ENCODE data around the gene ANAPC2. TPM values are rescaled to one million over a fixed set of nuclear protein-coding genes. Genes with fewer than 3 reads are reported as not detected.

Gene ANAPC2
- total RNA-seq, 1 donor from 2014 or later, result 71.7 TPM

DNA sequence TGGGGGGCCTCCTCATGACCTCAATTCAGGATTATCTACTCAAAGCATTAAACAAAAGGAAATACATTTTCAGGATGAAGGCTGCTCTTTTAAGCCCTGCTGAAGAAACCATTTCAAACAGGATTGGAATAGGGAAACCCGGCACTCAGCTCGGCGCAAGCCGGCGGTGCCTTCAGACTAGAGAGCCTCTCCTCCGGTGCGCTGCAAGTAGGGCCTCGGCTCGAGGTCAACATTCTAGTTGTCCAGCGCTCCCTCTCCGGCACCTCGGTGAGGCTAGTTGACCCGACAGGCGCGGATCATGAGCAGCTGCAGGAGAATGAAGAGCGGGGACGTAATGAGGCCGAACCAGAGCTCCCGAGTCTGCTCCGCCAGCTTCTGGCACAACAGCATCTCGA lies 16.4 kb upstream of the ANAPC2 start:
- TF ChIP-seq CTCF (conservative IDR thresholded peaks at IDR 0.05), result no peak
- DNase-seq (ENCODE audit: low read depth, low spot score), result no peak
- Mint-ChIP-seq H3K36me3 (ENCODE audit: low read depth) (peaks cover 7% of the 10 kb centered on the region), H3K27me3 (ENCODE audit: low read depth) (no peaks in the 10 kb centered on the region), H3K4me3 (peak overlapping the region; percentile 94), H3K4me1 (peaks cover 42% of the 10 kb centered on the region), H3K27ac (ENCODE audit: unreplicated experiment) (peak overlapping the region; percentile 94), H3K9me3 (no peaks in the 10 kb centered on the region)

- H3K4me3 Mint-ChIP-seq, result peak overlapping the region; percentile 66
- peaks cover 7% of the 10 kb centered on the region for H3K36me3 Mint-ChIP-seq (ENCODE audit: low read depth)
Measured at GRCh38 chr9:137202966-137203365, 14.6 kb upstream of the ANAPC2 start.

GRCh38 chr9:137201205-137201868 lies 13.0 kb upstream of the ANAPC2 start:
- Mint-ChIP-seq H3K9me3 (no peaks in the 10 kb centered on the region), H3K27ac (ENCODE audit: unreplicated experiment) (peak overlapping the region; percentile 81), H3K36me3 (ENCODE audit: low read depth) (no peaks in the 10 kb centered on the region), H3K4me3 (peak overlapping the region; percentile 90), H3K4me1 (peaks cover 28% of the 10 kb centered on the region), H3K27me3 (ENCODE audit: low read depth) (no peaks in the 10 kb centered on the region)
- DNase-seq (ENCODE audit: low read depth, low spot score), result no peak
- no peak for TF ChIP-seq CTCF (conservative IDR thresholded peaks at IDR 0.05)

More at GRCh38 chr9:137202966-137203365, 14.6 kb upstream of the ANAPC2 start:
- no peak for TF ChIP-seq CTCF (conservative IDR thresholded peaks at IDR 0.05)
- Mint-ChIP-seq H3K4me1 (peaks cover 42% of the 10 kb centered on the region), H3K27ac (ENCODE audit: unreplicated experiment) (no peak overlapping the region), H3K9me3 (no peaks in the 10 kb centered on the region), H3K27me3 (ENCODE audit: low read depth) (no peaks in the 10 kb centered on the region)
- no peak for DNase-seq (ENCODE audit: low read depth, low spot score)

GRCh38 chr9:137200311-137201204 lies 12.2 kb upstream of the ANAPC2 start, which contains the start of gene TPRN:
Gene TPRN, minus strand, starts transcription at chr9:137200741. Its CDS starts 30 bp downstream, at chr9:137200711.
- Mint-ChIP-seq H3K4me1 (peaks cover 21% of the 10 kb centered on the region), H3K27me3 (ENCODE audit: low read depth) (no peaks in the 10 kb centered on the region), H3K27ac (ENCODE audit: unreplicated experiment) (peak within 1 kb of the TSS; percentile 81), H3K9me3 (no peaks in the 10 kb centered on the region), H3K36me3 (ENCODE audit: low read depth) (no peaks in the 10 kb centered on the region), H3K4me3 (peak within 1 kb of the TSS; percentile 91)
- peak; percentile 98 for DNase-seq (ENCODE audit: low read depth, low spot score)
- TF ChIP-seq CTCF (conservative IDR thresholded peaks at IDR 0.05), result no peak

GRCh38 chr9:137199411-137200121 lies 11.2 kb upstream of the ANAPC2 start:
- peaks cover 18% of the 10 kb centered on the region for H3K4me1 Mint-ChIP-seq
- peak overlapping the region; percentile 91 for H3K4me3 Mint-ChIP-seq
- no peak overlapping the region for H3K27ac Mint-ChIP-seq (ENCODE audit: unreplicated experiment)
- no peak for TF ChIP-seq CTCF (conservative IDR thresholded peaks at IDR 0.05)
- H3K27me3 Mint-ChIP-seq (ENCODE audit: low read depth), result no peaks in the 10 kb centered on the region
- H3K36me3 Mint-ChIP-seq (ENCODE audit: low read depth), result no peaks in the 10 kb centered on the region
- no peaks in the 10 kb centered on the region for H3K9me3 Mint-ChIP-seq
- DNase-seq (ENCODE audit: low read depth, low spot score), result no peak

Data from neural crest cell (in vitro differentiated cells).